Measurements from ENCODE around the gene C4B. TPM values are rescaled to one million over a fixed set of nuclear protein-coding genes. Genes with fewer than 3 reads are reported as not detected.
A peak's percentile ranks its signal among the peaks of the same experiment; 100 is the strongest.
"Not testable (repeated sequence)": the region's sequence is repeated elsewhere in the genome, so short reads cannot be mapped to it uniquely, and the experiment has no call there.

The C4B gene
- 9.0 TPM for total RNA-seq

DNA sequence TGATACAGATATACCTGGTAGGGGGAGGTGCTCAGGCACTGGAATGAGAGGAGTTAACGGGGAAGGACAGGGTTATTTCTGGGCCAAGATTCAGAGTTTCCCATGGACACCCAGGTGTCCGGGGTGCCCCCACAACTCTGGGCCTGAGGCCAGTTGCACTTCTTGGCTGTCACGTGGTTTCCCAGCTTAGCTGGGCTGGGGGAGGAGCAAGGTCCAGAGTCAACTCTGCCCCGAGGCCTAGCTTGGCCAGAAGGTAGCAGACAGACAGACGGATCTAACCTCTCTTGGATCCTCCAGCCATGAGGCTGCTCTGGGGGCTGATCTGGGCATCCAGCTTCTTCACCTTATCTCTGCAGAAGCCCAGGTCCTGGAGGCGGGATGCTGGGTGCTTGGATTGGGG, at the start of gene C4B:
TSS of gene C4B (plus strand) at position 249 of the 400 bp plus-strand sequence. CDS start at position 300, 51 bp downstream.
- not testable (repeated sequence) for DNase-seq (ENCODE audit: low spot score in 2 of 2); FAIRE-seq

DNA sequence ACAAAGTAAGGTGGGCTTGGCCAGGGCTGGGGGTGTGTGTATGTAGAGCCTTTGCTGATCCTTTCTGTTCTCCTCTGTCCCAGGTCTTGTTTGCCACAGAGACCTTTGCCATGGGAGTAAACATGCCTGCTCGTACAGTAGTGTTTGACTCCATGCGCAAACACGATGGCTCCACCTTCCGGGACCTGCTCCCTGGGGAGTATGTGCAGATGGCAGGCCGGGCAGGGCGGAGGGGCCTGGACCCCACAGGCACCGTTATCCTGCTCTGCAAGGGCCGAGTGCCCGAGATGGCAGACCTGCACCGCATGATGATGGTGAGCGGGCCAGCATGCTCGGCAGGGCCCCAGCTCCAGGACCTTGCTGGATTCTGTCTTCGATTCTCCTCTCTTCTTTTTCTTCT, 48.9 kb upstream of the C4B start:
- DNase-seq (ENCODE audit: low spot score in 2 of 2) = no peak
- FAIRE-seq = no peak

GRCh38 chr6:31966506-31966905, 48.1 kb upstream of the C4B start:
- DNase-seq (ENCODE audit: low spot score in 2 of 2) = no peak
- FAIRE-seq = no peak

DNA sequence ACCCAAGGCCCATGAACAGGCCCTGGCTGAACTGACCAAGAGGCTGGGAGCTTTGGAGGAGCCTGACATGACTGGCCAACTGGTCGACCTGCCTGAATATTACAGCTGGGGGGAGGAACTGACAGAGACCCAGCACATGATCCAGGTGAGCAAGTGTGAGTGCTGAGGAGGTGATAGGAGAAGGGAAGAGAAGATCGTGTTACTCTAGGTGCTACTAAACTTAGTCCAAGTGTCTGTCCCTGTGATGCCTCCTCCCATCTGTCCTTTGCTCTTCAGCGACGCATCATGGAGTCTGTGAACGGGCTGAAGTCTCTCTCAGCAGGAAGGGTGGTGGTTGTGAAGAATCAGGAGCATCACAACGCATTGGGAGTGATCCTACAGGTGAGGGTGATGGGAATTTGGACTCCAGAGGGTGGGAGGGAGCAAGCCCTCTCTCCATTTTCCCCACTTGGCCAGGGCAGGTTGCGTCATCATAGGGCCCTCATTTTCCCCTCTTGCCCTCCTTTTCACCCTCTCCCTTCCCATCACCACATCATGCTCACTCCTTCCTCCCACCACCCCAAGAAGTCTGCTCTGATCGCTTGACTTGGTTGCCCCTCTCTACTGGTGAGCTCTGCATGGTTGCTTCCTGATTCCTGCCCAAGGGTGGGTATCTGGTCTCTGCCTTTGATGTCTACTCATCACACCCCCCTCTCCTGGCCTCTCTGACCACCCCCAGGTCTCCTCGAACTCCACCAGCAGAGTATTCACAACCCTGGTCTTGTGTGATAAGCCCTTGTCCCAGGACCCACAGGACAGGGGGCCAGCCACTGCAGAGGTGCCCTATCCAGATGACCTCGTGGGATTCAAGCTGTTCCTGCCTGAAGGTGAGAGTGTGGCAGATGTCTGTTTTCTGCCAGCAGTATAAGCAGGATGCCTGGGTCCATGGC, 47.3 kb upstream of the C4B start:
- FAIRE-seq (no peak), DNase-seq (ENCODE audit: low spot score in 2 of 2) (no peak)

DNA sequence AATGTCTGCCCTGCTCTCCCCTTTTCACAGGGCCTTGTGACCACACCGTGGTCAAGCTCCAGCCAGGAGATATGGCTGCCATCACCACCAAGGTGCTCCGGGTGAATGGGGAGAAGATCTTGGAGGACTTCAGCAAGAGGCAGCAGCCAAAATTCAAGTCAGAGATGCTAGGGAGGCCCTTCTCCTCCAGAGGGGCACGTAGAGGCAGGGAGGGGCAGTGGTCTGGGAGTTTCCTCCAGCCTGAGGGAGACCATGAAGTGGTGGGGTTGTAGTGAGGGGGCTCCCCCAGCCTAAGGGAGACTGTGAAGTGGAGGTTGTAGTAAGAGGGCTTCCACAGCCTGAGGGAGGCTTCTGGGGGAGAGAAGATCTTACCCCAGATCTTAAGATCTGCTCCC, 46.7 kb upstream of the C4B start:
- DNase-seq (ENCODE audit: low spot score in 2 of 2) (no peak), FAIRE-seq (no peak)

DNA sequence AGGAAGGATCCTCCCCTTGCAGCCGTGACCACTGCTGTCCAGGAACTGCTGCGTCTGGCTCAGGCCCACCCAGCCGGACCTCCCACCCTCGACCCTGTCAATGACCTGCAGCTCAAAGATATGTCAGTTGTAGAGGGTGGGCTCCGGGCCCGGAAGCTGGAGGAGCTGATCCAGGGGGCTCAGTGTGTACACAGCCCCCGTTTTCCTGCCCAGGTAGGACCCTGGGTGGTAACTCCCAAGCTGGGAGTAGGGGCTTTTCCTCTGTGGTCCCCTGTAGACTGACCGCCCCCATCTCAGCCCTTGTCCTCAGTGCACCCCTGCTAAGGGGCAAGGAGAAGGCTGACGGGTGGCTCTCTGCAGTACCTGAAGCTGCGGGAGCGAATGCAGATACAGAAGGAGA, 46.3 kb upstream of the C4B start:
- DNase-seq (ENCODE audit: low spot score in 2 of 2) (no peak), FAIRE-seq (no peak)

DNA sequence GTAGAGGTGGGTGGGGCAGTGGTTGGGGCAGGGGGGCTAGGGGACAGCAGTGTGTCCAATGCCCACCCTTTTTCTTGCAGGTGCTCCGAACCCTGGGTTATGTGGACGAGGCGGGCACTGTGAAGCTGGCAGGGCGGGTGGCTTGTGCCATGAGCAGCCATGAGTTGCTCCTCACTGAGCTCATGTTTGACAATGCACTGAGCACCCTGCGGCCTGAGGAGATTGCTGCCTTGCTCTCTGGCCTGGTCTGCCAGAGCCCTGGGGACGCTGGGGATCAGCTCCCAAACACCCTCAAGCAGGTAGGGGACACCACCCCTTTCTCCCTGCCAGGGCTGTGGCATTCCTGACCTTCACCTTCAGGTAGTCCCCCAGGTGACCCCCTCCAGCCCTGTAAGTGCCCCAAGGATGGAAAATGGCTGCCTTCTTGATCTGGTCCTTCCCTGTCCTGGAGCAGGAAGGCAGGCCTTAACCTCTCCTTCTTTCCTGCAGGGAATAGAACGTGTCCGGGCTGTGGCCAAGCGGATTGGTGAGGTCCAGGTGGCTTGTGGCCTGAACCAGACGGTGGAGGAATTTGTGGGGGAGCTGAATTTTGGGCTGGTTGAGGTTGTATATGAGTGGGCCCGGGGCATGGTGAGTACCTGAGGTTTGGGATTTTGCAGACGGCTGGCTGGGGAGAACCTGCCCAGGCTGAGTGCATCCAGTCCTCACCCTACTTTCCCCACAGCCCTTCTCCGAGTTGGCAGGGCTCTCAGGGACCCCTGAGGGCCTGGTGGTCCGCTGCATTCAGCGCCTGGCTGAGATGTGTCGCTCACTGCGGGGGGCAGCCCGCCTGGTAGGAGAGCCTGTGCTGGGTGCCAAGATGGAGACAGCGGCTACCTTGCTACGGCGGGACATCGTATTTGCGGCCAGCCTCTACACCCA, 45.5 kb upstream of the C4B start:
- FAIRE-seq = no peak

DNA sequence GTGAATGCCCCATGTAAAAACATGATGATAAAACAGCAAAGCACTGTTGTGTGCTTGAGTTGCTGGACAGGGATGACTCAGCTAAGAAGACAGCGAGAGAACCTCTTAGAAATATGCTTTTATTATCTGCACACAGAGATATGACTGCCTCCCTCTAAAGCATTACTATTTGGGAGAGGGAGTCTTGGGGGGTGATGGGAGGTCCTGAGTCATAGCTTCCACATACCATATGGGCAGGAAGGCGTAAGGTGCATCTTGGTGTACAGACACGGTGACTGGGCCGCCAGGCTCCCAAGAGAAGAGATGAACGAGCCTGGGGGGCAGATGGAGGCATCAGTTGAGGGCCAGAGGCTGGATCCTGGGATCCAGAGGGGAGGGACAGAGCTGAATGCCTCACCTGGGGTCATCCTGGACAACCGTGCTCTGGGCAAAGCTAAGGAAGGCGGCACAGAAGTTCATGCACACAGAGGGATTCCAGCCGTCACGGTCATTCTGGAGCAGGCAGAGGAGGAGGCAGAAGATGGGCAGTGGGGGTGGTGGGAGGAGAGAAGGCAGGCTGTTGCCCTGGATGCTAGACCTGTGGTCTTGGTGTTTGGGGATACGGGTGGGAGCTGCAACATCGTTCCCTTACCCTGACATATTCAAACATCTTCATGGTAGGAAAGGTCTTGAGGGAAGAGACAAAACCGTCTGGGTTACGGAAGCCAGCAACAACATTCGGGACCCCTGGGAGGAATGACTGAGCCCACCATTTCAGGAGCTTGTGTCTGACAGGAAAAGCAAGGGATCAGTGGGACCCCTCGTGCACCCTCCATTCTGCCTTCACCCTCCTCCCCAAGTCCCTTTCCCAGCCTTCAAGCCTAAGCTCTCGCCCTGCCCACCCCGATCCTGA, 44.6 kb upstream of the C4B start:
- FAIRE-seq (no peak), DNase-seq (ENCODE audit: low spot score in 2 of 2) (no peak)

More for the DNA sequence above, 45.5 kb upstream of the C4B start:
- DNase-seq (ENCODE audit: low spot score in 2 of 2) = no peak

DNA sequence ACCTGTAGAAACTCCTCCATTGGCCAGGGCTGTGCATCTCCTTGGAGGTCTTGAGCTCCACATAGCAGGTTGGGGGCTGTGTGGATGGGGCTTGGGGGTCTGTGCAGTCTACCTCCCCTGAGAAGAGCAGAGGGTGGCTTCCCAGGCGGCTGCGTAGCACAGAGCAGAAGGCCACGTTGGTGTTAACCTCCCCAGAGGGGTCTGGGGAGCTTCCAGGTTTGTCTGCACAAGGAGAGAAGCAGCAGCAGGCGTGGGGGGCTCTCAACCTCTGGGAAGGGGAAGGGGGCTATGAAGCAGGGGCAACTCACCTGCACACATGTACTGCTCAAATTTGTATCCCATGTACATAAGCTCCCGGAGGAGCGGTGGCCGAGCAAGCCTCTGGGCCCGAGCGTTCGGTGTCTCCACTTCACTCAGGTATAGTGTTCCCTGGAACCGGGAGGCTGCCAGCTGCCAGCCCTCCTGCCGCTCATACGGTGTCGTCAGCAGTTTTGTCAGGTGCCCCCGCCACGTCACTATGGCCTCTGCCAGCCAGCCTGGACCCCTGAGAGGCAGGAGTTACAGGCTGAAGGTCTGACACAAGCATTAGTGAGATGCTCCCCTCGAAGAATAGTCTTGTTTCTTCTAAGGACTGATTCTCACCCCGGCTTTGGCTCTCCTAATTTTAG, 43.9 kb upstream of the C4B start:
- DNase-seq (ENCODE audit: low spot score in 2 of 2) (no peak), FAIRE-seq (no peak)

- FAIRE-seq (no peak), DNase-seq (ENCODE audit: low spot score in 2 of 2) (no peak)
Measured at GRCh38 chr6:31971279-31971992, 43.2 kb upstream of the C4B start.

DNA sequence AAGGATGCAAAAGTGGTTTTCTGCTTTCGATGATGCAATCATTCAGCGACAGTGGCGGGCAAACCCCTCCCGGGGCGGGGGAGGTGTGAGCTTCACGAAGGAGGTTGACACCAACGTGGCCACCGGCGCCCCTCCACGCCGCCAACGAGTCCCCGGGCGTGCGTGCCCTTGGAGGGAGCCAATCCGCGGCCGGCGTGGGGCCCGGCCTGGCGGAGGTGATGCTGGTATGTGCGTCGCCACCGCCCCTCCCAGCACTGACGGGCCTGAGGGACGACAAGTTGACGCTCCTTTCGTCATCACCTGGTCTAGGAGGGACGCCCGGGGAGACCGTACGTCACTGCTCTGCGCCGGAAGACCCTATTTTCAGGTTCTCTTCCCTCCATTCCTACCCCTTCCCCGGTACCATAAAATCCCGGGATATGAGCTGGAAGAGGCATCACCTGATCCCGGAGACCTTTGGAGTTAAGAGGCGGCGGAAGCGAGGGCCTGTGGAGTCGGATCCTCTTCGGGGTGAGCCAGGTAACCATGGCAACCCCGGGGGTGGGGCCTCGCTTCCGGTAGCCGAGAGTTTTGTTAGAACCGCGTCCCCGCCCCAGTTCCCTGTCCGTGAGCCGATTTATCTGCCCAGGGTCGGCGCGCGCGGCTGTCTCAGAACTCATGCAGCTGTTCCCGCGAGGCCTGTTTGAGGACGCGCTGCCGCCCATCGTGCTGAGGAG, 42.4 kb upstream of the C4B start, which contains the start of gene DXO:
TSS of gene DXO (minus strand) at position 146 of the 716 bp plus-strand sequence. CDS start 463 bp downstream, outside the sequence.
- DNase-seq (ENCODE audit: low spot score in 2 of 2) = peak; percentile 97 to 99
- no peak for FAIRE-seq

- DNase-seq (ENCODE audit: low spot score in 2 of 2) (peak; percentile 42 to 53), FAIRE-seq (no peak)
Measured at GRCh38 chr6:31972709-31973350, 41.8 kb upstream of the C4B start.

DNA sequence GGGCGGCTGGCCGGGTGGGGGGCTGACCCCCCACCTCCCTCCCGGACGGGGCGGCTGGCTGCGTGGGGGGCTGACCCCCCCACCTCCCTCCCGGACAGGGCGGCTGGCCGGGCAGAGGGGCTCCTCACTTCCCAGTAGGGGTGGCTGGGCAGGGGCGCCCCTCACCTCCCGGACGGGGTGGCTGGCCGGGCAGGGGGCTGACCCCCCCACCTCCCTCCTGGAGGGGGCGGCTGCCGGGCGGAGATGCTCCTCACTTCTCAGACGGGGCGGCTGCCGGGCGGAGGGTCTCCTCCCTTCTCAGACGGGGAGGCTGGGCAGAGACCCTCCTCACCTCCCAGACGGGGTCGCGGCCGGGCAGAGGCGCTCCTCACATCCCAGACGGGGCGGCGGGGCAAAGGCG, 38.5 kb upstream of the C4B start:
- DNase-seq (ENCODE audit: low spot score in 2 of 2); FAIRE-seq: not testable (repeated sequence)

DNA sequence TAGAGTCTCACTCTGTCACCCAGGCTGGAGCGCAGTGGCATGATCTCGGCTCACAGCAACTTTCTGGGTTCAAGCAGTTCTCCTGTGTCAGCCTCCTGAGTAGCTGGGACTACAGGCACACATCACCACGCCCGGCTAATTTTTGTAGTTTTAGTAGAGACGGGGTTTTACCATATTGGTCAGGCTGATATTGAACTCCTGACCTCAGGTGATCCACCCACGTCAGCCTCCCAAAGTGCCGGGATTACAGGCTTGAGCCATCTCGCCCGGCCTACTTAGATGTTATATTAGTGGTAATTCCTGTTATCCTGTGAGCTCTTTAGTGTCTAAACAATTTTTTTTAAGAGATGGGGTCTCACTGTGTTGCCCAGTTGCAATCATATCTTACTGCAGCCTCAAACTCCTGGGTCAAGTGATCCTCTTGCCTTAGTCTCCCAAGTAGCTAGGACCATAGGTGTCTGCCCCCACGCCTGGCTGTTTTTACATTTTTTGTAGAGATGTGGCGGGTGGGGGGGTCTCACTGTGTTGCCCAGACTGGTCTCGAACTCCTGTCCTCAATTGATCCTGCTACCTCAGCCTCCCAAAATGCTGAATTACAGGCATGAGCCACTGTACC, 36.7 kb upstream of the C4B start:
- no peak for DNase-seq (ENCODE audit: low spot score in 2 of 2)
- no peak for FAIRE-seq

DNA sequence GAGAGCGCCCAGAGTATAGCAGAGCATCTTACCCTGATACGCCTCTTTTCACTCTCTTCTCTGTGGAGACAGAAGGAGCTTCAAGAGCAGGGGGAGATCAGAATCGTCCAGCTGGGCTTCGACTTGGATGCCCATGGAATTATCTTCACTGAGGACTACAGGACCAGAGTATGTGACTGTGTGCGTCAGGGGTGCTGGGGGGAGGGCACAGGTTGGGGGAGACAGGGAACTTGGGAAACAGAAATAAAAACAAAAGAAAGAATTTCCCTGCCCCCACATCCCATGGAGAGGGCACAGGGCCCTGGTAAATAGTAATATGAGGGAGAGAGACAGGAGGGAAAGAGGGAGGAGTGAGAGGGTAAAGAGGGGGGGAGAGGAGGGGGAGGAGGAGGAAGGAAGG, 35.8 kb upstream of the C4B start:
- no peak for DNase-seq (ENCODE audit: low spot score in 2 of 2)
- no peak for FAIRE-seq

DNA sequence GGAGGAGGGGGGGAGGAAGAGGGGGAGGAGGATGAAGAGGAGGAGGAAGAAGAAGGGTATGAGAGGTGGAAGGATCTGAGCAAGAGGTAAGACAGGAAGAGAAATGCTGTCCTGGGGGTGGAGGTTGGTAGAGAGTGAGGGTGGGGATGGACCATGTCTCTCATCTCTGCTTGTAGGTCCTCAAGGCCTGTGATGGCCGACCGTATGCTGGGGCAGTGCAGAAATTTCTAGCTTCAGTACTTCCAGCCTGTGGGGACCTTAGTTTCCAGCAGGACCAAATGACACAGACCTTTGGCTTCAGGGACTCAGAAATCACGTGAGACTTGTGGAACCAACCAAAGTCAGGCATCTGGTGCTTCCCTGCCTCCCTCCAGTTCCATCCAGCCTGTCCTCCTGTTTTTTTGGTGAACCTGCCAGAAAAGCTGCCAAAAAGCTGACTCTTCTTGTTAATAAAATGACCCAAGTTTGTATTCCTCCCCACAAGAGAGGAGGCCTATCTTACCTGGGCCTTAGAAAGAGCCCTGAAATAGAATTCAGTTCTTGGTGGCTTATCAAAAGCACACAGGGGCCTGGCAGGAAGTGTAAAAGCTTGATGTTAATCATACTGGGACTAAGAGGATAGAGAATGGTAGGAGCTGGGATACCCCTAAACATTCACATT, 35.2 kb upstream of the C4B start:
- no peak for DNase-seq (ENCODE audit: low spot score in 2 of 2)
- no peak for FAIRE-seq
